ENCODE measurements around the gene NTSR1.

The NTSR1 gene

GRCh38 chr20:62710886-62711702 is 2.5 kb downstream of the NTSR1 start:
- DNase-seq = no peak

DNA sequence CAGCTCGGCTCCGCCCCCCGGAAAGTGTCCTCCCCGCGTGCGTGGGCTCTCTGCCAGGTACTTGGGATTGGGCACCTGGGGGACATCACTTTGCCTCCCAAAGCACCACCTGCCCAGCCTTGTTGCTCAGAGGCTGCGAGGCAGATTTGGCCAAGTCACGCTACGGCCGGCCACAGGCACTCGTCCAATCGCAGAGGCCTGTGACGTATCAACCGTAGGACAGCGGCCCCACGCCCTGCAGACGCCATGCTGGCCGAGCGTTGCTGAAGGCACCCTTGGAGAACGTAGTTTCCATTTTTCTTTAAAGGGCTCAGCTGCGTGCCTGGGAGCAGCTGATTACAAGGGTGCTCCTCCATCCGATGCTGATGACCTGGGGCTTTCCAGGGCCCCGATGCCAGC is 3.1 kb downstream of the NTSR1 start:
- no peak for DNase-seq

DNA sequence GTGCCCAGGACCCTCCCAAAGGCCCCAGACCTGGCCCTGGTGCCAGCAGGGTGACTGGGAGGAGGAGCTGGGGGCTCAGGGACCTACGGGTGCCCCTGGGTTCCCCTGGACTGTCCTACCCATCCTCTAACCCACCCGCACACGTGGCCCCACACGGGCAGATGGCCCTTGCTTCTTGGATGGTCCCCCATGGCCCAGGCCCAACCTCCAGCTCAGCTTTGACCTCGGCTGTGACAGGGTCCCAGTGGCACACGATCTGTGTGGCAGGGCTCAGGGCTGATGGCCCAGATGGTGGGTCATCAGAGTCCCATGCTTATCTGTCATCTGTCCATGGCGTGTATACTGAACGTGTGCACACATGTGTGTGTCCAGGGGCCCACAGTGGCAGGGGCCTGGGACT is 4.0 kb downstream of the NTSR1 start:
- DNase-seq = no peak

DNA sequence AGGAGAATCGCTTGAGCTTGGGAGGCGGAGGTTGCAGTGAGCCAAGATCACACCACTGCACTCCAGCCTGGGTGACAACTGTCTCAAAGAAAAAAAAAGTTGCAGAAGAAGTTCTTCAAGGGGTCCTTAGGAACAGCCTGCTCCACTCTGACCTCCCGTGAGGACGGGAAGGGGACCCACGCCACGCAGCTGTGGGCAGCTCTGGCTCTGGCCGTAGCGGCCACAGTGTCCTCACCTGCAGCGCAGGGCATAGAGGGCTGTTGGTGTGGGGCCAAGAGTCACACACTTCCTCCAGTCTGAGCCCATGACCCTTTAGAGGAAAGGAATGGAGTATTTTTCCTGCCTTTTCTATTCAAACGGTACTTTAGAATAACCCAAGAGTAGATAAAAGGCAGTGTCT is 5.4 kb downstream of the NTSR1 start:
- no peak for DNase-seq

DNA sequence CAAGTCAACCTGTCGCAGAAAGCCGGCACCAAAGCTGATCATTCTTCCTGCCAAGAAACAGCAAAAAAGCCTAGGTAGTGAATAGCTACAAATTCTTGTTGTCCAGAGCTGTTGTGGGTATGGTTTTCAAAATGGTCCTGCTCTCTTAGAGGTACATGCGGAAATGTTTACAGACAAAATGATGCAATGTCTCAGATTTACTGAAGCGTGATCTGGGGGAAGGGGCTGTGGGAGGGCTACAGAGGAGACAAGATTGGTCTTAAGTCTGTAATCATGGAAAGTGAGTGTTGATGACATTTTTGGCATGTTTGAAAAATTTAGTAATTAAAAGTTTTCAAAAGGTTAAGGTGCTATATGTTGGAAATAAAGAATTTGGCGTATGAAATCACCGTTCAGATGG is 6.2 kb downstream of the NTSR1 start:
- DNase-seq = no peak

DNA sequence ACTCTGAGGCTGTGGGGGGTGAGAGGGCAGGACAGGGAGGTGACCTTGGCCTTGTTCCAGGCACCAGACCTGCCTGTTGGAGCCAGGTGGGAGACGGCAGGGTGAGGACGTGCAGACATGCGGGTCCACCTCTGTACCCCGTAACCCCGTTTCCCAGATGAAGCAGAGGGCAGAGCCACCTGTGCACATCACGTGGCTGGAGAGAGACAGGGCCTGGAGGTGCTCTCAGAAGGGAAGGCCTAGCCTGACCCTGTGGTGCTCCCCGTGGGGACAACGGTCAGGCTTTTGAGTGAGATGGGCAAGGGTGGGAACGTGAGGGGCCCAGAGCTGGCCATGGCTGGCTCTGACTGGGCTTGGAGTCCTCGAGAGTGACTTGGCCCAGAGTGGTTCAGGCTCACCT is 6.6 kb downstream of the NTSR1 start:
- no peak for DNase-seq

GRCh38 chr20:62716198-62716940 is 7.7 kb downstream of the NTSR1 start:
- peak; percentile 40 for DNase-seq

DNA sequence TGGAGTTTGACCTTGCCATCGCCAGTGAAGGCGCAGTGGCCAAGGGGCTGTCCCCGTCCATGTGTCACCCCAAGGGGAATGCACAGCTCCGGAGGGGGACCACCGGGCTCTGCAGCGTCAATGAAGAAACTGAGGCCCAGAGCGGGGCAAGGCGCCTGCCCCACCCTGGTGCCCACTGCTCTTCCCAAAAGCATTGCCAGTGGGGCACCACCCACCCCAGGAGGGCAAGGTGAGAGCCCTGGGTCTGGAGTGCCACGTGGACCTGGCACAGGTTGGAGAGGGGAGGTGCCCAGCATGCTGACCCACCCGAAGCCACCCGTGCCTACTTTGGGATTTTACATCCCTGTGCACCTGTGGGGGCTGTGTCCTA is 8.3 kb downstream of the NTSR1 start:
- no peak for DNase-seq

DNA sequence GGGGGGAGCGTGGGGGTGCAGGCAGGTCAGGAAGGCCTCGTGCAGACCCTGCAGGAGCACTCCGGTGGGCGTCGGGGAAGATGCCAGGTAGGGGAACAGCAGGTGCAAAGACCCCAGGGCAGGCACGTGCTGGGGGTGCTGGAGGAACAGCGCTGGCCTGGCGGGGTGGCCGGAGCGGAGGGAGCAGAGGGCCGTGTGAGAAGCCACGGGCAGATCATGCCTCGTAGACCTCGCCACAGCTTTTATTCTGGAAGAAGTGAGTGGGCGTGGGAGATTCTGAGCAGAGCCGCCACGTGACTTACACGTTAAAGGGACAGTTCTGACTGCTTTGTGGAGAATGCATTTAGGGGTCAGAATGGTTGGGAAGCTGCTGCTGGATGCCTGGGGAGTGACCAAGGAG is 9.3 kb downstream of the NTSR1 start:
- no peak for DNase-seq

- no peak for DNase-seq
Observed at GRCh38 chr20:62718546-62718945, 9.9 kb downstream of the NTSR1 start.

DNA sequence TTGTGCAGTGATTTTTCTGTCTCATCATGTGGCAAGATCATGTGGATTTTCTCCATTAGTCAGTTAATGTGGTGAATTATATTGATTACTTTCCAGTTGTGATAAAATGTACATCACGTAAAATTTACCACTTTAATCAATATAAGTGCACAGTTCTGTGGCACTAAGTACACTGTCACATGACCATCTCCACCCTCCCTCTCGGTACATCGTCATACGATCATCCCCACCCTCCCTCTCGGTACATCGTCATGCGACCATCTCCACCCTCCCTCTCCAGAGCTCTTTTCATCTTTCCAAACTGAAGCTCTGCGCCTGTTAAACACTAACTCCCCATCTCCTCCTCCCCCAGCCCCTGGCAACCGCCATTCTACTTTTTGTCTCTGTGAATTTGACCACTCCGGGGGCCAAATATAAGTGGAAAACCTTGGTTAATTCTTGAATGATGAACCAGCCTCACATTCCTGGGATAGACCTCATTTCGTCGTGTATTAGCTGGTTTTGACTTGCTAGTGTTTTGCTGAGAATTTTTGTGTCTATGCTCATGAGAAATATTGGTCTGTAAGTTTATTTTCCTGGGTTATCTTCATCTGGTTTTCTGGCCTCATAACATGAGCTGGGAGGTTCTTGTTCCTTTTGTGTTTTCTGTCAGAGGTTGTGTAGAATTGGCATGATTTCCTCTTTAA is 10.8 kb downstream of the NTSR1 start:
- DNase-seq = no peak

DNA sequence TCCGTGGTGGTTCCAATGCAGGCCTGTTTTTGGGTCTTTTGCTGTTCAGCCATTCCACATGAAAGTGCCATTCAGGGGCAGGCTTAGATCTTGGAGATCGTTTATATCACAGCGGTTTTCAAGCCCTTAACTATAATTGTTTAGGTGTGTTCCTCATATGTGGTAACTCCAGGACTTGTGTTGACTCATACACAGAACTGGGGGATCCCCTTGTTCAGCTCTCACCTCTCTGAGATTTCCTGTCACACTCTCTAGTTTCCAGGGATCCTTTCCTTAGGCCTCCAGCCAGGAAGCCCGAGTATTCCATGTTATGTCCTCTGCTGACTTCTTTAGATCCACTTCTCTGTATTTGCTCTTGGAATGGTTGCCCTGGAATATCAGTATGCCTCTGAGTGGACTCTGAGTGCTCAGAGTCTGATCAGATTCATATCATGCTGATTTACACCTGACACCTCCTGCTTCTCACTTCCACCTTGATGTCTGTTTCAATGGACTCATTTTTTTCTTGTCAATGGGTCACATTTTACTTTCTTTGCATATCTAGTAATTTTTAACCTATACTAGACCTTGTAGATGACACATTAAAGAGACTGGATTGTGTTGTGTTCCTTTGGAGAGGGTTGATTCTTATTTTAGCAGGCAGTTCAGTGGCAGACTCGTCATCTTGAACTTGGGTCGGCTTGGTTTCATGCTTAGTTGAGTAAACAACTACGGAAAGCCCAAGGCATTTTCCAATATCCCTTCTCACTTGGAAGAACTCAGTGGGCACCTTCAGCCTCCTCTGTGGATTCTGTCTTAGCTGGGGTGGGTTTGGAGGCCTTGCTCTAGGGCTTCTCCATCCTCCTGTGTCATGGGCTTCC is 13.1 kb downstream of the NTSR1 start:
- DNase-seq = no peak

GRCh38 chr20:62722627-62723026 is 14.0 kb downstream of the NTSR1 start:
- DNase-seq = no peak

DNA sequence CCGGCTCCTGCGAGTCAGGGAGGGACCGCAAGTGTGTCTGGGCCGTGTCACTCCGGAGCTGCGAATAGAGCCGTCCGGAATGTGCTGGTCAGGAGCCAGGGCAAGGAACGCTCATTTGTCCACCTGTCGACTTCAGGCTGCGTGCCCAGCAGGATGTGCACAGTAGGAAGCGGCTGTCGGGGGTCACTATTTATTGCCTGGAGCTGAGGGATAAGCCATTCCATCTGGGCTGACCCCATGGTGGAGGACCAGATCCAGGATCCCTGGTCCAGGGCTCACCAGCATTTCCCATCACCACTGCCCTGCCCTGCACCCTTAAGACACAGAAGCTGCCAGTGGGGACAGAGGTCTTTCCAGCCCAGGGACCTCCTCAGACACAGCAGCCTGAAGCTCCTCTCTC is 14.7 kb downstream of the NTSR1 start:
- DNase-seq = no peak

DNA sequence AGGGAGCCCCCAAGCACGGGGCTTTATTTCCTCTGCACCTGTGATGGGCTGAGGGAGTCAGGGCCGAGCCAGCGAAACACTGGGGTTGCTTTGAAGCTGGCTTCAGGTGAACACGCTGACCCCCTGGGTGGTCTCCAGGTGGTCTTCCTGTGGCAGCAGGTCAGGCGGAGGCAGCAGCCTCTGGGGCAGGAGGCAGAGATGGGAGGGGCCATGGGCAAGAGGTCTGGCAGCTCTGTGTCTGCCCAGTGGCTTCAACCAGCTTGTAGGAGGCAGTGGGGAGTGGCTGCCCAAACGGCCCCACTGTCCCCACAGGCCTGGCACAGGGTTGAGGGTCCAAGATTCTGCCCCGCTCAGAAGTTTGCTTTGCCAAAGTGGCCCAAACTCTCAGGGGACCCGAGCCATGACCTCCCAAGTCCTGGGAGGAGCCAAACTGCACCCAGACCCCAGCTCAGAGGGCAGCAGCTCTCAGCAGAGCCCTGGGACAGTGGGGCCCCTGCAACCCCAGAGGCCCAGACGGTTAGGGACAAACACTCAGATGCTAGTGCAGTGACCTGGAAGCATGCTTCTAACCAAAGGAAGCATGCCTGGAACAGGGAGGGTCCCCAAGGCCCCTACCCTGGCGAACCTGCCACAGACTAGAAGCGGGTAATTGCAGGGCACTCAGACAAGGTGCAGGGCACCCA is 15.3 kb downstream of the NTSR1 start:
- DNase-seq = no peak

GRCh38 chr20:62724692-62725595 is 16.3 kb downstream of the NTSR1 start:
- DNase-seq = no peak

DNA sequence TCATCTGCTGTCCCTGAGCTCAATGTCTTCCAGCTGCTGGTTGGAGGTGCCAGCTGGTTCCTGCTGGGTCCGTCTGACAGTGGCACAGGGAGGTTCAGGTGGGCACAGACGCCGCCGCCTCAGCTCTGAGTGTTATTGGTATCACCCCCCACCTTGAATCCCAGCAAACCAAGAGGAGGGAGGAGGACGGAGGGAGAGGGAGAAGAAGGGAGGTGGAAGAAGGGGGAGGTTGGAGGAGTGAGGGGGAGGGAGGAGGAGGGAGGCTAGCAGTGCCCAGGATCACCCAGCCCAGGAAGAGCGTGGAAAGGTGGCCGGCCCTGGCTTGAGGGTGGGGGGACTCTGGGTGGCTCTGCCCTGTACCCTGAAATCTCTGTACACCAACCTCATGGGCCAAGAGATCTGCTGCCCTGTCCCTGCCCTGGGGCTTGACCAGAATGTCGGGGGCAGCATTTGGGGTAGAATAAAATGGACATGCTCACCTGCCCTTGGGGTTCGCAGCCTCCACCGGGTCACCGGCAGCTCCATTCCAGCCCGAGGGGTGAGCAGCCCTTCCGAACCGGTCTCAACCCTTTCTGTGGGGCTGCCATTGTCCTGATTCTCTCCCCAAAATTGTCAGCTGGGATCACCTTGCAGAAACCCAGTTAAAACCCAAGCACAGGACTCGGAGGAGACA is 17.1 kb downstream of the NTSR1 start:
- no peak for DNase-seq

GRCh38 chr20:62726276-62726675 is 17.6 kb downstream of the NTSR1 start:
- no peak for DNase-seq

- DNase-seq = no peak
Observed at GRCh38 chr20:62726716-62727583, 18.3 kb downstream of the NTSR1 start.

DNA sequence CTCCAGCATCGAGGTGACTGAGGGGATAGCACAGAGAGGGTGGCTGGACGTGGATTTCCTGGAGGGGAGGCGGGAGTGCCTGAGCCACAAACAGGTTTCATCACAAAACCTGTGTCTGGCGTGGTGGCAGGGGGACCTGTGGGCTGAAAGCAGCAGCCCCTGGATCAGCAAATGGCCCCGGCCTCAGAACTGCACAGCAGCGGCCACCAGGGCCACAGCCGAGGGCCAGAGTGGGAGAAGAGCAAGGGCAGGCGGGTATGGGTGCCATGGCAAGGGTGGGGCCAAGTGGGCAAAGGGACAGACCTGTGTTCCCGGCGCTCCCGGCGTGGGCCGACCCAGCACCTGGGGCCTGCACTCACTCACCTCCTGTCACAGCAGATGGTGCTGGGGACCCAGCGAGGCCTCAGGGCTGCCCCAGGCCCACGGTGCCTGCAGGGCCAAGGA is 19.0 kb downstream of the NTSR1 start:
- no peak for DNase-seq
